ENCODE results near the gene LGALS9C.
"Not testable (repeated sequence)": the region's sequence is repeated elsewhere in the genome, so short reads cannot be mapped to it uniquely, and the experiment has no call there.

Gene LGALS9C

DNA sequence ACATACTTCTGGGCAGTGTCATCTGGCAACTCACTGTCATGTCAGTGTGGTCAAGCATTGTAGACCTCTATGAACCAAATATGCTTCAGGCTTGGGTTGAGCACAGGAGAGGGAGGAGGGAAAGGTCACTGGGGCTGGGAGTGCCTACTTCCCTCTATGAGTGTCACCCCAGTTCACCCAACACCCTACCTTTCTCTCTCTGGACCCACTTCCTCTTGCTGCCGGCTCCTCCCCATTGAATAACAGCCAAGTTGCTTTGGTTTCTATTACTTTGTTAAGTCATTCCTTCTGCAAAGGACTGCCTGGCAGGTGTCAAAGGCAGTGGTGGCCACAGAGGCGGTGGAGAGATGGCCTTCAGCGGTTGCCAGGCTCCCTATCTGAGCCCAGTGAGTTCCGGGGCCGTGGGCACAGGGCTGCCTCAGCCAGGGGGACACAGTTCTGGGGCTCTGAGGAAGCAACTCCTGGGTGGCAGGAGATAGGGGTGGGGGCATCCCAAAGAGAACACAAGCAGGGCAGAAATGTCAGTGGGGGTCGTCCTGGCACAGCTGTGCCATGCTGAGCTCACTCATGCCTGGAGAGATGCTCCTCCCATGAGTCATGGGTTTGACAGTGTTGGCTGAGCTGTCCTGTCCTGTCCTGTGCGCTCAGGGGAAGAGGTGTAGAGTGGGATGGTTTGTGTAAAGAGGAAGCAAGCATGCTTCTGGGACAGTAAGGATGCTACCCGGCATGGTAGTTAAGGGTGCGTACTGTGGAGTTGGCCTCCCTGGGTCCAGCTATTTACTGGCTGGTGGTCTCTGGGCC, at the start of gene LGALS9C:
LGALS9C (plus strand) TSS at position 282 of the 801 bp plus-strand sequence; CDS start at position 348, 66 bp downstream.
- peak; percentile 2 for DNase-seq (ENCODE audit: low spot score)

DNA sequence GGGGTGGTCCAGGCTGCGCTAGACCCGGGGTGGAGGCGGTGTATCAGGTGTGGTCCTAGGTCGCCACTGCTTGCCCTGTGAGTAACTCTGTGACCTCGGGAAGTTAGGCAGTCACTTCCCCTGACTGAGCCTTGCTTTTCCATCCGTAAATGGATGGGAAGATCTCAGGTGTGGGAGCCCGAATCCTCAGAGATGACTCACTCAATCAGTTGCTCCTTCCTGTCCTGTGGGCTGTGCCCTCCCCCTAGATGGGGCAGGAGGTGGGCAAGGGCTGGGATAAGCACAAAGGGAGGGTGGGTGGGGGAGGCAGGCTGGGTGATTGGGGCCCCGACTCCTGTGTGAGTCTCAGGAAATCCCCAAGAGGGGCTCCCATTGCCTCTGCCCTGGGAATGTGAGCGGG, 44.4 kb upstream of the LGALS9C start:
- not testable (repeated sequence) for DNase-seq (ENCODE audit: low spot score)

DNA sequence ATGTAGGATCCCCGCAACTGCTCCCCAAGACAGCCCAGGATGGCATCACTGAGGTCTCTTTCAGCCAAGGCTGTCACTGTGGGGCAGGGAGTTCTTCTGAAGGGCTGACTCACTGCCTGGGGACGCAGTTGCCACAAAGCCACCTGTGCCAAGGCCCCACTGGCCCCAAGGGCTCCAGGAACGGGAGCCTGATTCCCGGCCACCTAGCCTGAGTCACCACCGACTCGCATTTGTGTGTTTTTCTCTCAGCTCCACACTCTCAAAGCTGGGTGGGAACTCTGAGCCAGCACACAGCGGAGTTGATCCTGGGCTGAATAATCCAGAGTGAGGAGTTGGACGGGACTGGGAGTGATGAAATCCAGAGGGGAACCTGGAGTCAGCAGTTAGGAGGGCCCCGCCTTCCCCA, 37.1 kb upstream of the LGALS9C start:
- not testable (repeated sequence) for DNase-seq (ENCODE audit: low spot score)

DNA sequence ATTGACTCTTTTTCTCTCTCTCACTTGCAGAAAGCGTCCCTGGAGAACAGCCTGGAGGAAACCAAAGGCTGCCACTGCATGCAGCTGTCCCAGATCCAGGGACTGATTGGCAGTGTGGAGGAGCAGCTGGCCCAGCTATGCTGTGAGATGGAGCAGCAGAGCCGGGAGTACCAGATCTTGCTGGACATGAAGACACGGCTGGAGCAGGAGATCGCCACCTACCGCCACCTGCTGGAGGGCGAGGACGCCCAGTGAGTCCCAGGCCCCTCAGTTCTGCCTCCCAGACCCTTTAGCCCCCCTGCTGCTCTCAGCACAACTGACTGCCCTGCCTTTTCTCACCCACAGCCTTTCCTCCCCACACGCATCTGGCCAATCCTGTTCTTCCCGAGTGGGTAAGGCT, 34.5 kb upstream of the LGALS9C start:
- not testable (repeated sequence) for DNase-seq (ENCODE audit: low spot score)

DNA sequence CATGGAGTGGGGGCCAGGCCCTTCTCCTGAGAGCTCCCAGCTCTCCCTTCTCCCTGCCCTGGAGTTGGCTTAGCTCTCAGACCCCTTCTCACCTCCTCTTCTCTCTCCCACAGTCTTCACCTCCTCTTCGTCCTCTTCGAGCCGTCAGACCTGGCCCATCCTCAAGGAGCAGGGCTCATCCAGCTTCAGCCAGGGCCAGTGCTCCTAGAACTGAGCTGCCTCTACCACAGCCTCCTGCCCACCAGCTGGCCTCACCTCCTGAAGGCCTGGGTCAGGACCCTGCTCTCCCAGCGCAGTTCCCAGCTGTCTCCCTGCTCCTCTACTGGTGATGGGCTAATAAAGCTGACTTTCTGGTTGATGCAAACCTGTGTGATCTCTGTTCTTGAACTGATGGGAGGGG, 34.1 kb upstream of the LGALS9C start:
- DNase-seq (ENCODE audit: low spot score), result not testable (repeated sequence)

DNA sequence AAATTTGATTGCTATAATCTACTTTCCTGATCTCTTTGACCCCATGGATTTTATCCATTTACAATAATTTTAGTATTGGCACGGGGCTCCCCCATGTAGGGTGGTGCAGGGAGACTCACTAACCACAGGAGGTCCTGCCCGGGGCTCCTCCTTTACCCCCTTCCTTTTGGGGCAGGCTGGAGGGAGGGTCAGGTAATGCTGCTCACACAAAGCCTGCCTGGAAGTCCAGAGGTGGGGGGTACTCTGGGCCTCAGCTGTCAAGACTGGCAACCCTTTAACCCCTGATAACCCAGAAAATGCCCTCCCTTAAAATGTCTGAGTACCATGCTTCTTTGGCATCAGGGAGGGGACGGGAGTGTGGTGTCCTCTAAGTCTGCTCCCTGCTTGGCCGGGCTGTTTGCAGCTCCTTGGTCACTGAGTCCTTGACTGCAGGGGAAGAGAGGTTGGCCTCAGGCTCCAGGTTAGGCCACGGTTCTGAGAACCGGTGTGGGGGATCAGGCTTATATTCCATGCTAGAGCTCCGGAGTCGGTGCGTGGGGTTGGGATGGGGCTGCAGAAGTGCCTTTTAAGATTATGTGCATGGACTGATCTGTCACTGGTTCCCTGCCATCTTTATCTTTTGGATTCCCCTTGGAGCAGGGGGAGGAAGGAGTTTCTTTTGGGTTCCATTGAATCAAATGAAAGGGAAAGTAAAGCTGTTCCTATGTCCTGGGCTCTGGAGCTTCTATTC, 28.9 kb upstream of the LGALS9C start:
- not testable (repeated sequence) for DNase-seq (ENCODE audit: low spot score)

DNA sequence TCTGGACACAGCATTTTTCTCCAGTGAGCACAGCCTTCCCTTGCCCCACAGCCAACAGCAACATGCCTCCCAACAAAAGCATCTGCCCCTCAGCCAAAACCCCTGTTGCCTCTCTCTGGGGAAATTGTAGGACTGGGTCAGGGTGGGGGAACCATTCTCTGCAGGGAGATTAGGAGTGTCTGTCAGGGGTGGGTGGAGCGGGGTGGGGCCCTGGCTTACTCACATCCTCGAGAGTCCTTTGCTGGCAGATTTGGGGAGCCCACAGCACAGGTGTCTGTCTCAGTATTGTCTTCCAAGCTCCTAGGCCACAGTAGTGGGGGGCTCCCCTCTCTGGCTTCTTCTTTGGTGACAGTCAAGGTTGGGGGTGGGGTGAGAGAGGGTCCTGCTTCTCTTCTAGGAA, 28.3 kb upstream of the LGALS9C start:
- not testable (repeated sequence) for DNase-seq (ENCODE audit: low spot score)

DNA sequence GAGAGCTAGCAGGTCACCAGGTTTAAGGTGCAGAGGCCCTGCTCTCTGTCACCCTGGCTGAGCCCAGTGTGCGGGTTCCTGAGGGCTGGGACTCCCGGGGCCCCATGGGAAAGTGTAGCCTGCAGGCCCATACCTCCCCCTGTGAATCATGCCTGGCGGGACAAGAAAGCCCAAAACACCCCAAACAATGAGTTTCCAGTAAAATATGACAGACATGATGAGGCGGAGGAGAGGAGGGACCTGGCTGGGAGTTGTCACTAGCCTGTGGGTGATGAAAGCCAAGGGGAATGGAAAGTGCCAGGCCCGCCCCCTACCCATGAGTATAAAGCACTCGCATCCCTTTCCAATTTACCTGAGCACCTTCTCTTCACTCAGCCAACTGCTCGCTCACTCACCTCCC, 26.8 kb upstream of the LGALS9C start:
- DNase-seq (ENCODE audit: low spot score), result not testable (repeated sequence)

DNA sequence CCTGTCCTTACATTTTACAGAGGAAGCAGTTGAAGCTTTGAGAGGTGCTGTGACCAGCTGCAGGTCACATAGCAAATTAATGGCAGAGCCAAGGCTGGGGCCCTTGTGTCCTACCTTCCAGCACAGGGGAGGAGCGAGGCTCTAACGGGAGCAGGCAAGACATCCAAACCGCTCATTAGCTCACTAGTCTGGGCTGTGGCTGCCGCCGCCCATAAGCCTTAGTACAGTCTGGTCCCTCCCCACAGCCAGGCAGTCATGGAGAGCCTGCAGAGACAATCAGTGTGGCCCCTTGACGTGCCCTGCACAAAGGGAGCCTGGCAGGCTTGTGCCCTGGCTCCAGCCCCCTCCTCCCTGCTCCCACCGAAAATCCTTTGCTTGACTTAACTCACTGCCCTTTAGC, 25.6 kb upstream of the LGALS9C start:
- not testable (repeated sequence) for DNase-seq (ENCODE audit: low spot score)

DNA sequence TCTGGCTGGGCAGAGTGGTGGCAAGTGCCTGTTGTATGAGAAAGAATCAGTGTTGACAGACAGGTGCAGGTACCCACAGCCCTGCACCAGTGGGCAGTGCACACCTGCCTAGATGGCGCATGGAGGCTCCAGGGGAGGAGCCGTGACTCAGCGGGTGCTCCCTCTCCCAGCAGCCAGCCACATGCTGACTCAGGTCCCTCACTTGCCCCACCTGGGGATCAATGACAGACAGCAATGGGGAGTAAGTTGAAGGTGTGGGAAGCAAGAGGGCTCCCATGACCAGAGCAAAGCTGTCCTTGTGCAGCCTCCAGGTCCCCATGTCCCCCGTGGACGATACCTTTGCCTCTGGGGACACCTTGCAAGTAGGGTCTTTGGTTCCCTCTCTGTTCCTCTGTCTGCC, 24.6 kb upstream of the LGALS9C start:
- not testable (repeated sequence) for DNase-seq (ENCODE audit: low spot score)

DNA sequence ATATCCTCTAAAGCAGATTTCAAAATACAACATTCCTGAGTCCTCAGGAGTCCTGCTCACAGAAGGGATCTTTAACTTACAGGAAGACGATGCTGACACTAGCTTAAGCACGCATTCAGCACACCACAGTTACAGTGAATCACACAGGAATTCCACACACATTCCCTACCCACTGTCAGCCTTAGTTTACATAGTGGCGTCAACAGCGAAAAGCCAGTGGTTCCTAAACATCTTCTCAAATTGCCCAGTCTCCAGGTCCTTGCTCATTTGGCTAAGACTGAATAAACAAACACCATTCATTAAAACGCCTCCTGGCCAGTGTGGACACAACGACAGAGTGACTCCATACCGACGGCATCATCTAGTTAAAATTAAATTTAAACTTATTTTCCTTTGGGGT, 17.6 kb upstream of the LGALS9C start:
- not testable (repeated sequence) for DNase-seq (ENCODE audit: low spot score)

DNA sequence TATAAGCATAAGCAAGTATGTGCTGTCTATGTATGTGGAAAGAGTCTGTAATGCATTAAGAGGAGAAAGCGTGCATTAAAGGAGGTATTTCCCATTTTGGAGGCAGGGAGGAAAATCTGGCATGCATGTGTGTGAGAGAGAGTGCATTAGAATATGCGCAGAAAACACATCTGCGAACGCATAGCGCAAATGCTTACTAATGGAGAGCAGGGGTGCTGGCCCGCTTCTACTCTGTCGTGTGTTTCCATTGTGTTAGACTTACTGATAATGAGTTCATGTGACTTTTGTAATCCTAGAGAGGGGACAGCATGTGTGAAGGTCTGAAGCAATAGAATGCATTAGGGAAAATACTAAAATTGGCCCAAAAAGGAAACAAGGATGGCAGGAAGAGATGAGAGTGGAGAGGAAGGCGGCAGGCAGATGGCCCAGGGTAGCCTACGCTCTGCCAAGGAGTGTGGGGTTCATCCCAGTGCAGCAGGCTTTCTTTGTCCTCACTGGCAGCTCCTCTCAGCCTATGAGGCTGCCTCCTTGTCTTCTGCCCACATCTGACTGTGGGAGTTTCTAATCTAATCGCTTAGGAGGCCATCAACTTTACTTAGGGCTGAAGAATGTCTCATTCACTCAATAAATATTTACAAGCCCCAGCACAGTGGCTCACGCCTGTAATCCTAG, 12.6 kb upstream of the LGALS9C start:
- DNase-seq (ENCODE audit: low spot score), result not testable (repeated sequence)

DNA sequence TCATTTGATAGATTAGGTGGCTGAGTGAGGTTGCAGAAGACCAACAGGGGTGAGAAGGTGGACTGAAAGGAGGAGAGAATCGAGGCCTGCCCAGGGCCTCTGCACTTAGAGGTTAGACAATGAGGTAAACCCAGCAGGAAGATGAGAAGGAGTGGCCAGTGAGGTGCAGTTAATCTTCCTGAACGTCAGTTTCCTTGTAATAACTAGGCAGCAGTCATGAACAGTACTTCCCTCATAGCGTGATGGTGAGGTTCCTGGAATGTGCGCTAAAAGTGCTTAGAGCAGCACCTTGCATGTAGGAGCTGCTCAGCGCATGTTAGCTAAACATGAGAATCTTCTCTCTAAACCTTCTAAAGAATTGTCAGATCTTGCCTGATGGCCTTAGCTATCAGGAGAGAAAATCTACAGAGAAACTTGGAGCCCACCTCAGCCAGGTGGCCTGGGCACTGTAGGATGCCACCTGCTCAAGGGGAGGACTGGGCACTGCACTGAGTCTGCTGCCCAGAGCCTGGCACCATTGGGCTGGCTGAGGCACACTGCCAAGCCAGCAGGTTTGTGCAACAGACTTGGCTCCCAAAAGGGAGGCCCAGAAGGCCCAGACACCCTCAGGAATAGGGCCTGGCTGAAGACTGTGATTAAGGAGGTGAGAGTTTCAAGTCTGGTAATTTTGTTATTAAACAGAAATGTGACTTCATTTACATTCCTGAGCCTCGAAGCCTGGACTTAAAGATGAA, 10.2 kb upstream of the LGALS9C start:
- not testable (repeated sequence) for DNase-seq (ENCODE audit: low spot score)

DNA sequence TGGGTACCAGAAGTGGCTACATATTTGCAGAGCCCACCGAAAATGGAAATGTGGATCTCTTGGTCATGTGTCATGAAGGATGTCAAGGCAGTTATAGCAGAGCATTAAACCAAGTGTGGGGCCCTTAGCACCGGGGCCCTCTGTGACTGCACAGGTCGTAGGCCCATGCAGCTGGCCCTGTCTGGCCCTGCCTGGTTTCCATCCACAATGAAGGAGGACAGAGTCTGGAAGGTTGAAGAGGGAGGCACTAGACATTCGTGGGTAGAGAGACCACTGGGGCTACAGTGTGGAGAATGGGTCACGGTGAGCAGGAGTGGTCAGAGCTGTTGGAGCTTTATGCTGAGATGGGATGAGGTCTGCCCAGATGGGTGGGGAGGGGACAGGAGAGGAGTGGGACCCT, 9.6 kb upstream of the LGALS9C start:
- not testable (repeated sequence) for DNase-seq (ENCODE audit: low spot score)

DNA sequence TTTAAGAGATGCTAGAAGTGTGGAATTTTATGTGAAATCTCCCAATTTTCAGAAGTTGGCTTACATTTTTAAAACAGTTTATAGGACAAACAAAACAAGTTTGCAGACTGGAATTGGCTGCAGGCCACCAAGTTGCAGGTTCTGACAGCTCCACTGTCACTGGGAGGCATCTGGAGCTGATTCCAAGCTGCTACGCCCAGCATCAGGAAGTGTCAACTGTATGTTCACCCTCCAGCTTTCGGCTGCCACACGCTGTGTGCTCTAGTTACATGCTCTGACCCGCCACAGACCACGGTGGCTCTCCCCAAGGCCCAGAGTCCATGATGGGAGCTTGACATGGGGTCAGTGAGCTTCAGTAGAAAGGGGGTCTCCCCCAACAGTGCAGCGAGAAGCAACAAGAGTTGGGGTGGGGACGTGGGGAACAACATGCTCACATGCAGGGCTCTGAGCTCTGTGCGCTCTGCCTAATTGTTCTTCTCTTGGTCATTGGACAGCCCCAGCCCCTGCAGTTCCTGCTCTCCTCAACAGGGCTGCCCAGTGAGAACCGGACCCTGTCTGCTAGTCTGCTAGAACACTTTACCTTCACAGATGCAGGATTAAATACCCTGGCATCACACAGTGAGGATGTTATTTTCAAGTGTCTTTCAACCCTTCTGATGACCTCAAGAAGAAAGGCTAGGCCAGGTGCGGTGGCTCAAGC, 8.0 kb upstream of the LGALS9C start:
- DNase-seq (ENCODE audit: low spot score), result not testable (repeated sequence)

DNA sequence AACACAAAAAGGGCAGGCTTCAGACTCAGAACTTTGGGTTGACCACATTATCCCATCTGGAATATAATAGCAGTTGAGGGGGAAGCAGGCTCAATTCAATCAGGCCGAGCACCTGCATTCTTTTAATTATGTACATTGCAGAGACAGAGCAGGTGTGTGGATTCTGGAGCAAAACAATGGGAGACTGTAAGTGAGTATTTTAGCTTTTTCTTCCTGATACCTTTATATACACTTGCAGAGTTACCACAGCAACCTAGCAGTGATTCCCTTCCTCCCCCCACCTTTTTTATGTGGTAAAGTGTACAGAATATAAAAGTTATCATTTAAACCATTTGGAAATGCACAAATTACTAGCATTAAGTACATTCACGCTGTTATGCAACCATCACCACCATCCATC, 6.8 kb upstream of the LGALS9C start:
- not testable (repeated sequence) for DNase-seq (ENCODE audit: low spot score)

DNA sequence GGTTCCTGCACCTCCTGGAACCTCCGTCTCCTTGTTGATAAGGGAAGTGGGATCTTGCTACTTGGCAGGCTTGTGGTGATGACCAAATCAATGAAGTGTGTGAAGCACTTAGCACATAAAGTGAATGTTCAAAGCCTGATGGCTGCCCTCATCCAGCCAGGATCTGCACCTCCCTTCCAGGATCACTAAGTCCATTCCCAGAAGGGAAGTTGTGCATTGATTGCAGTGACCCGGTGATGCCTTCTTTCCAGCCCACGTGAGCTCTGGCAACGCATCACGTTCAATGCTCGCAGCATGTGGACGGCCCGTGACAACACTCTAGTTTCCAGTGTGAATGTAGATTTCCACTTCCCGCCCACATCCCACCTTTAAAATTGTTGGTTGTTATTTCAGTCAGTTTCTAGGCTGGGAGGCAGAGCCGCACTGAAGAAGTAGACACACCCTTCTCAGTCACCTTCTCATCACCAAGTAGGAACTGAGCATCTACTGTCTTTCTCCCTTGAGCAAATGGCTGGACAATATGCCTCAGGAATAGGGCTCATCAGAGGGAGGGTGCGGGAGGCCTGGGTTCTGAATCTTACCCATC, 6.2 kb upstream of the LGALS9C start:
- not testable (repeated sequence) for DNase-seq (ENCODE audit: low spot score)

DNA sequence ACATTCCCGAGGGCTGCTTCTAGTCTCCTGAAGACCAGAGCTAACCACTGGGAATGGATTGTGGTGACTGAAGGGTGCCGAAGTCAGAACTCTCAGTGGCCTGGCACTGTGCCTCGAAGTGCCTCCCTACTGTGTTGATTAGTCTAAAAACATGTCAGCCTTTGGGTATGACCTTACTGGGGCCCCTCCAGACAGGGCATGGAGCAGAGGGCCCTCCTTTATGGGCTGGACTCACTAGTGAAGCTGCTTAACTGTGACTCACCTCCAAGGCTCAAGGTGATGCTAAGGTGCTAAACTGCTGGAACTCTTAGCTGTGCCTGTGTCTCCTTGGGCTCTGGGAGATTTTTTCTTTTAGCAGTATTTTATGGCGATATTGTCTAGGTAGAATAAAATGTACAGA, 2.6 kb upstream of the LGALS9C start:
- DNase-seq (ENCODE audit: low spot score), result not testable (repeated sequence)

DNA sequence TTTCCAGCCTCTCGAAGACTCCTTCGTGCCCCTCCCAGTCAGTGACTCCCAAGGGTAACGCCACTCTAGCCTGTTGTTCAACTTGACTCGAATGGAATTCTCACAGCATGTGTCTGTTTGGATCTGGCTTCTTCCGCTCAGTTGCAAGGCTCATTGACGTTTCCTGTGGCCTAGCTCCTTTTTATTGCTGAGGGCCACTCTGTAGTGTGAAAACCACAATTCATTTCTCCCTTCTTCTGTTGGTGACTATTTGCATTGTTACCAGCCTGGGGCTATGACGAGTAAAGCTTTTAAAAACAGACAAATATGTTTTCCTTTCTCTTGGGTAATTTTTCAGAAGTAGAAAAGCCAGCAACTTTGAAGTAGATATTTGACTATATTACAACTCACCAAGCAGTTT, 1.8 kb upstream of the LGALS9C start:
- DNase-seq (ENCODE audit: low spot score), result not testable (repeated sequence)

DNA sequence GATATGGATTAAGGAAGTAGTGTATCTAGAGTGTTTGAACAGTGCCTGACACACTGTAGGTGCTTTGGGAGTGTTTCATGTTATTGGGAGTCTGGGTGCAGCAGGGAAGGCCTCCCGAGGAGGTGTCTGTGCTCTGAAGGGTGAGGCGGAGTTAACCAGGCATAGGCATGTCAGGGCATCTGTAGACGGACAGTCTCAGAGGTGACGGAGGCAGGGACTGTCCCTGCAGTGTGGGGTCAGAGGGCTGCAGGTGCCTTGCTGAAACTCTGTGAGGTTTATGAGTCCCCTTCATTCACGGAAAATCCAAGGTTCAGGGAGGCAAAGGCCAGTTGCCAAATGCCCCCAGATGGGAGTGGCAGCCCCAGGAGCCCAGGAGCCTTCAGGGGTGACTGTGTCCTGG, 778 bp downstream of the LGALS9C start:
- not testable (repeated sequence) for DNase-seq (ENCODE audit: low spot score)

DNA sequence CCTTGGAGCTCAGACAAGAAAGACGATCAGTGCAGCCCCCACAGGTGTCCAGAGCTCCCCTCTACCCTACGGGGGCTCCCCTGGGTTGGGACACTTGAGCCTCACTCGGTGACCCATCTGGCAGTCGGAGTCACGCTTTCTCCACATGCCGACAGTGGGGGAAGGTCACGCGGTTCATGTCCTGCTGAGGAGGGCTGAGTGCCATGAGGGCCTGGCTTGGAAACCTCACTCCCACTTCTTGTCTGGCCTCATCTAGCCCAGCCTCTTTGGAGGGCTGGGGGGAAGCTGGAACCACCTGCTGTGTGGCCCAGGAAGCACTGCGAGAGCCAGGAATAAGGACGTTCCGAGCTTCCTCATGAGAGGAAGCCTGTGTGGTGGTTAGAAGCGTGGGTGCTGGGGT, 1.8 kb downstream of the LGALS9C start:
- DNase-seq (ENCODE audit: low spot score), result not testable (repeated sequence)
